HL-60 (cell line): ENCODE data around the gene FES.

Experiments used
- DNase-seq, 2 experiments: peaks; one replicate each; pipeline ENCODE4 v3.0.0-alpha.2; 2010 to 2020; ENCODE audit warnings: low read depth in 1 of 2, low spot score in 1 of 2
- H3K27ac ChIP-seq: fragments of 250-450 bp; sonication (Bioruptor Pico); replicated peaks from 2 replicates; pipeline ENCODE4 v1.5.1; 2020; ENCODE audit warnings: mild to moderate bottlenecking, moderate library complexity
- H3K27me3 ChIP-seq: fragments of 250-450 bp; sonication (Bioruptor Pico); 2 replicates; pipeline ENCODE4 v1.5.1; 2021; ENCODE audit warnings: mild to moderate bottlenecking, moderate library complexity; ENCODE audit not compliant: insufficient read depth, poor library complexity, severe bottlenecking
- H3K4me3 ChIP-seq: replicated peaks from 2 replicates; pipeline ENCODE4 v1.5.1; 2011; ENCODE audit warnings: mild to moderate bottlenecking, control low read depth, low read length; ENCODE audit not compliant: insufficient read depth
- GABPA ChIP-seq: IDR thresholded peaks from 2 replicates; pipeline ENCODE4 v1.6.1; 2012; ENCODE audit warnings: low read depth
- POLR2AphosphoS5 ChIP-seq: IDR thresholded peaks from 2 replicates; pipeline ENCODE4 v1.6.1; 2012; ENCODE audit warnings: low read depth
- SPI1 ChIP-seq: IDR thresholded peaks from 2 replicates; pipeline ENCODE4 v1.6.1; 2012; ENCODE audit warnings: low read depth, mild to moderate bottlenecking, borderline replicate concordance
- TF ChIP-seq, protein P1 (sequence below): IDR thresholded peaks from 2 replicates; pipeline ENCODE4 v1.6.1; 2012; ENCODE audit warnings: low read depth; ENCODE audit not compliant: insufficient replicate concordance
- TF ChIP-seq, protein P2 (sequence below): IDR thresholded peaks from one replicate; pipeline ENCODE4 v1.5.1; 2011; ENCODE audit warnings: low read length, control low read depth, inconsistent platforms; ENCODE audit not compliant: insufficient read depth

The FES gene

DNA sequence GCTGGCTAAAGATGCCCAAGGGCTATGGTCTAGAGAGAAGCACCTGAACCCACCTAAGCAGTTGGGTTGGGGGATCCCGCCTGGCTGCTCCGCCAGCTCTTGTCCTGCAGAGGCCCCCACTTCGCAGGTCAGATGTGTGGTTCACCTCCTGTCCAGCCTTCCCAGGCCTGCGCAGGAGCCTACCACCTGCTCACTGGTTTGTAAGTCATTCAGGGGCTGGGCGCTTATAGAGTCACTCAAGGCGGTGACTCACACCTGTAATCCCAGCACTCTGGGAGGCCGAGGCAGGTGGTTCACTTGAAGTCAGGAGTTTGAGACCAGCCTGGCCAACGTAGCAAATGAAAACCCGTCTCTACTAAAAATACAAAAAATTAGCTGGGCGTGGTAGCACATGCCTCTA, 19.8 kb upstream of the FES start:
- no peak for DNase-seq
- no peak overlapping the region for H3K27ac ChIP-seq
- no peak overlapping the region for H3K4me3 ChIP-seq
- no peaks in the 10 kb centered on the region for H3K27me3 ChIP-seq
- TF ChIP-seq, protein P1, sequence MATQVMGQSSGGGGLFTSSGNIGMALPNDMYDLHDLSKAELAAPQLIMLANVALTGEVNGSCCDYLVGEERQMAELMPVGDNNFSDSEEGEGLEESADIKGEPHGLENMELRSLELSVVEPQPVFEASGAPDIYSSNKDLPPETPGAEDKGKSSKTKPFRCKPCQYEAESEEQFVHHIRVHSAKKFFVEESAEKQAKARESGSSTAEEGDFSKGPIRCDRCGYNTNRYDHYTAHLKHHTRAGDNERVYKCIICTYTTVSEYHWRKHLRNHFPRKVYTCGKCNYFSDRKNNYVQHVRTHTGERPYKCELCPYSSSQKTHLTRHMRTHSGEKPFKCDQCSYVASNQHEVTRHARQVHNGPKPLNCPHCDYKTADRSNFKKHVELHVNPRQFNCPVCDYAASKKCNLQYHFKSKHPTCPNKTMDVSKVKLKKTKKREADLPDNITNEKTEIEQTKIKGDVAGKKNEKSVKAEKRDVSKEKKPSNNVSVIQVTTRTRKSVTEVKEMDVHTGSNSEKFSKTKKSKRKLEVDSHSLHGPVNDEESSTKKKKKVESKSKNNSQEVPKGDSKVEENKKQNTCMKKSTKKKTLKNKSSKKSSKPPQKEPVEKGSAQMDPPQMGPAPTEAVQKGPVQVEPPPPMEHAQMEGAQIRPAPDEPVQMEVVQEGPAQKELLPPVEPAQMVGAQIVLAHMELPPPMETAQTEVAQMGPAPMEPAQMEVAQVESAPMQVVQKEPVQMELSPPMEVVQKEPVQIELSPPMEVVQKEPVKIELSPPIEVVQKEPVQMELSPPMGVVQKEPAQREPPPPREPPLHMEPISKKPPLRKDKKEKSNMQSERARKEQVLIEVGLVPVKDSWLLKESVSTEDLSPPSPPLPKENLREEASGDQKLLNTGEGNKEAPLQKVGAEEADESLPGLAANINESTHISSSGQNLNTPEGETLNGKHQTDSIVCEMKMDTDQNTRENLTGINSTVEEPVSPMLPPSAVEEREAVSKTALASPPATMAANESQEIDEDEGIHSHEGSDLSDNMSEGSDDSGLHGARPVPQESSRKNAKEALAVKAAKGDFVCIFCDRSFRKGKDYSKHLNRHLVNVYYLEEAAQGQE, result no peak
- no peak for TF ChIP-seq SPI1
- TF ChIP-seq, protein P2, sequence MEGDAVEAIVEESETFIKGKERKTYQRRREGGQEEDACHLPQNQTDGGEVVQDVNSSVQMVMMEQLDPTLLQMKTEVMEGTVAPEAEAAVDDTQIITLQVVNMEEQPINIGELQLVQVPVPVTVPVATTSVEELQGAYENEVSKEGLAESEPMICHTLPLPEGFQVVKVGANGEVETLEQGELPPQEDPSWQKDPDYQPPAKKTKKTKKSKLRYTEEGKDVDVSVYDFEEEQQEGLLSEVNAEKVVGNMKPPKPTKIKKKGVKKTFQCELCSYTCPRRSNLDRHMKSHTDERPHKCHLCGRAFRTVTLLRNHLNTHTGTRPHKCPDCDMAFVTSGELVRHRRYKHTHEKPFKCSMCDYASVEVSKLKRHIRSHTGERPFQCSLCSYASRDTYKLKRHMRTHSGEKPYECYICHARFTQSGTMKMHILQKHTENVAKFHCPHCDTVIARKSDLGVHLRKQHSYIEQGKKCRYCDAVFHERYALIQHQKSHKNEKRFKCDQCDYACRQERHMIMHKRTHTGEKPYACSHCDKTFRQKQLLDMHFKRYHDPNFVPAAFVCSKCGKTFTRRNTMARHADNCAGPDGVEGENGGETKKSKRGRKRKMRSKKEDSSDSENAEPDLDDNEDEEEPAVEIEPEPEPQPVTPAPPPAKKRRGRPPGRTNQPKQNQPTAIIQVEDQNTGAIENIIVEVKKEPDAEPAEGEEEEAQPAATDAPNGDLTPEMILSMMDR, result no peak
- no peak for TF ChIP-seq GABPA
- TF ChIP-seq POLR2AphosphoS5, result no peak

DNA sequence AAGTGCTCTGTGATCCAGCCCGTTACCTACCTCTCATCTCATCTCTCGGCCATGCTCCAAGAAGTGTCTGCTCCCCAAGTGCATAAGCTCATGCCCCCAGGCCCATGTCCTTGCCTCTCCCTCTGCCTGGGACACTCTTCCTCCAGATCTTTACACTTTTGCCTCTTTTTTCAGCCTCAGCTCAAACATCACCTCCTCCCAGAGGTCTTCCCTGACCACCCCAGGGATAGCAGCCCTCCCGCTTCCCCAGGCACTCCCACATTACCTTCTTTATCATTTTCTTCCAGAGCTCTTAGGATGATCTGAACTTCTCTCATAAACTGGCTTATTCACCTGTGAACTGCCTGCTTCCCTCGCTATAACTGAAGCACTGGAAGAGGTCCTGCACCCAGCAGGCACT, 18.6 kb upstream of the FES start:
- Histone ChIP-seq H3K4me3 (no peak overlapping the region), H3K27ac (no peak overlapping the region), H3K27me3 (no peaks in the 10 kb centered on the region)
- TF ChIP-seq GABPA (no peak), POLR2AphosphoS5 (no peak)
- TF ChIP-seq, protein P1, result no peak
- TF ChIP-seq, protein P2, result no peak
- DNase-seq, result no peak

DNA sequence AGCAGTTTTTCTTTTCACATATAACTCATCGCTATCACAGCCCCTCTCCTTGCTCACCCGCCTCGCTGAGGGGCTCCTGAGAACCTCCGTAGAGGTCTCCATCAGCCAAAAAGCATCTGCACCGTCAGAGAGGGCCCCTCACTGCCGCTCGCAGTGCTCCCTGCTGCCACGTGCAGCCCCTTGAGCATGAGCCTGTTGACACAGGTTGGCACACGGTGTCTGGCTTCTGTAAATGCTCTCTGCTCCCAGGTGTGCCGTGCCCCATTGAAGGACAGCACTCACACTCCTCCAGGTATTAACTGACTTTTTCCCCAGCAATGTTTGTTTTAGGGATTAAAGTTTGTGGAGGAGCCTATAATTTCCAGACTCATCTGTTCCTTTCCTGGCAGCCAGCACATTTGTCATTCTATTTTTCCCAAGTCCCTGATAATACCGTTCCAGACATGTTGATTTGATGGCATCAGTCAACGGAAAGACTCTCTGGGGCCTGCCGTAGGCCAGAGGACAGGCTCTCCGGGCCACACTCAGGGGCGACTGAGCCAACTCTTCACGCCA, 18.1 kb upstream of the FES start:
- TF ChIP-seq, protein P2, result no peak
- no peak for TF ChIP-seq GABPA
- H3K4me3 ChIP-seq, result no peak overlapping the region
- H3K27ac ChIP-seq, result no peak overlapping the region
- no peaks in the 10 kb centered on the region for H3K27me3 ChIP-seq
- DNase-seq, result no peak

DNA sequence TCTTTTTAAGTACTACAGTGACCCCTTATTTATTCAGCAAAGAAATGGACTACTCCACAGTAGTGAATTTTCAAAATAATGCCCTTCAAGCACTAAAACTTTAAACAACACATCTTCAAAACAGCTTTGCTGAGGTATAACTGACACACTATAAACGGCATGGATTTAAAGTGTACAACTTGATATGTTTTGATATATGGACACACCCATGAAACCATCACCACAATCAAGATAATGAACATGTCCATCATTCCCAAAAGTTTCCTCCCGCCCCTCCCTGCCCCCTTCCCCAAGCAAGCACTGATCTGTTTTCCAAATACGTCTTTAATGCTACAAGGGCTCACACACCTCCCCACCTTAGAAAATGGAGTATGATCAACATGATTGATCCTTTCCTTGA, 17.5 kb upstream of the FES start:
- TF ChIP-seq SPI1 (no peak), GABPA (no peak), POLR2AphosphoS5 (no peak)
- TF ChIP-seq, protein P1, result no peak
- TF ChIP-seq, protein P2, result no peak
- Histone ChIP-seq H3K27ac (no peak overlapping the region), H3K27me3 (no peaks in the 10 kb centered on the region), H3K4me3 (no peak overlapping the region)
- DNase-seq, result no peak
